Vagina (tissue), 2 donors: ENCODE data around the gene TCN1. TPM values are rescaled to one million over a fixed set of nuclear protein-coding genes. Genes with fewer than 3 reads are reported as not detected.

ENCODE experiments used
- DNase-seq, 2 donors: peaks; one replicate each; pipeline ENCODE4 v3.0.0-alpha.2; 2017; ENCODE audit errors: extremely low spot score in 2 of 2
- H3K27ac ChIP-seq: fragments of 200-600 bp; sonication (generic); one replicate; pipeline ENCODE4 v1.5.1; 2019
- H3K27me3 ChIP-seq: fragments of 200-600 bp; sonication (generic); one replicate; pipeline ENCODE4 v1.5.1; 2019
- H3K36me3 ChIP-seq, 2 donors: fragments of 200-600 bp; sonication (generic); one replicate each; pipeline ENCODE4 v1.5.1; 2017 to 2019
- H3K4me1 ChIP-seq: fragments of 200-600 bp; sonication (generic); one replicate; pipeline ENCODE4 v1.5.1; 2019
- H3K4me3 ChIP-seq, 2 donors: fragments of 200-600 bp; sonication (generic); 1 replicate in 1 of 2; 2 replicates in 1 of 2; pipeline ENCODE4 v1.5.1; 2016 to 2019
- H3K9me3 ChIP-seq: fragments of 200-600 bp; sonication (generic); one replicate; pipeline ENCODE4 v1.5.1; 2019
- CTCF ChIP-seq, 3 experiments: fragments of 450-650 bp in 2 of 3; fragments of 200-600 bp in 1 of 3; sonication (generic) in 1 of 3; IDR thresholded peaks; one replicate each; pipeline ENCODE4 v1.5.1; 2017 to 2019; ENCODE audit warnings: antibody characterized with exemption in 3 of 3, mild to moderate bottlenecking in 2 of 3, moderate library complexity in 2 of 3
- POLR2A ChIP-seq, 2 donors: fragments of 450-650 bp; IDR thresholded peaks; one replicate each; pipeline ENCODE4 v1.6.1; 2017; ENCODE audit warnings: antibody characterized with exemption in 2 of 2, mild to moderate bottlenecking in 2 of 2, moderate library complexity in 2 of 2
- POLR2AphosphoS5 ChIP-seq, 2 donors: sonication (generic); formaldehyde crosslinking; IDR thresholded peaks; one replicate each; pipeline ENCODE4 v1.9.0; 2017; ENCODE audit warnings: antibody characterized with exemption in 2 of 2, mild to moderate bottlenecking in 2 of 2, low read depth in 1 of 2; ENCODE audit not compliant: insufficient read depth in 1 of 2
- intact Hi-C: fragments of 100-400 bp; cut with DNase I; formaldehyde crosslinking; loops from one replicate; pipeline ENCODE4 v1.15.1; 2023
- total RNA-seq: library from RNA; depleted of rRNA; stranded (reverse); fragments of >200 nt; gene quantifications from one replicate; pipeline ENCODE4 v1.2.3, GENCODE V29; 2016

Gene TCN1
- total RNA-seq, 1 donor from 2014 or later = 8.1 TPM

DNA sequence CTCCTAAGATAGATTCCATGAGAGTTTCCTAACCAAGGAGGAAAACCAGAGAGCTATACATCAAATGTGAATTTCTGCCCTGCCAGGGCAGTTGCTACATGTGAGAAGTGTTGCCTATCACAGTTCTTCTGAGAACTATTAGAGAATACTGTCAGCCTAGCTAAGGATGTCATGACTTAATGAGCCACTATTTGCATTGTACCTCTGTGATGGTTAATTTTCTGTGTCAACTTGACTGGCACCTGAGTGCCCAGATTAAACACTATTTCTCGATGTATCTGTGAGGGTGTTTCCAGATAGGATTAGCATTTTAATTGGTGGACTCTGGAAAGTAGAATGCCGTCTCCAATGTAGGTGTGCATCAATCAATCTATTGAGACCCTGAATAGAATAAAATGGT lies 1.7 kb upstream of the TCN1 start:
- Histone ChIP-seq H3K9me3 (no peaks in the 10 kb centered on the region), H3K36me3 (no peaks in the 10 kb centered on the region), H3K27ac (no peak overlapping the region), H3K4me1 (no peaks in the 10 kb centered on the region), H3K4me3 (no peak overlapping the region), H3K27me3 (no peaks in the 10 kb centered on the region)
- TF ChIP-seq POLR2A (IDR thresholded peaks at IDR 0.05) (no peak), CTCF (IDR thresholded peaks at IDR 0.05) (no peak), POLR2AphosphoS5 (IDR thresholded peaks at IDR 0.05; ENCODE audit: insufficient read depth in 1 of 2, low read depth in 1 of 2) (no peak)
- intact Hi-C loops = no loop called here
- DNase-seq = no peak

DNA sequence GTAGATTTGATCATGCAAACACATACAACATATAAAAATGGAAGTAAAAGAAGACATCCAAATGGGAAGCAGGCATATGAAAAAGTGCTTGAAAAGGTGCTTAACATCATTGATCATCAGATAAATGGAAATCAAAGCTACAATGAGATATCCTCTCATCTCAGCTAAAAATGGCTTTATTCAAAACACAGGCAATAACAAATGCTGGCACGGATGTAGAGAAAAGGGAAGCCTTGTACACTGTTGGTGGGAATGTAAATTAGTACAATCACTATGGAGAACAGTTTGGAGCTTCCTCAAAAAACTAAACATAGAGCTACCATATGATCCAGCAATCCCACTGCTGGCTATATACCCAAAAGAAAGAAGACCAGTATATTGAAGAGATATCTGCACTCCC lies 549 bp upstream of the TCN1 start:
- H3K4me3 ChIP-seq = no peak overlapping the region

GRCh38 chr11:59865031-59865430 lies 1.3 kb downstream of the TCN1 start:
- no peaks in the 10 kb centered on the region for H3K27me3 ChIP-seq
- intact Hi-C loops = no loop called here
- H3K36me3 ChIP-seq = no peaks in the 10 kb centered on the region
- no peaks in the 10 kb centered on the region for H3K9me3 ChIP-seq
- TF ChIP-seq POLR2A (IDR thresholded peaks at IDR 0.05) = no peak
- TF ChIP-seq POLR2AphosphoS5 (IDR thresholded peaks at IDR 0.05; ENCODE audit: insufficient read depth in 1 of 2, low read depth in 1 of 2) = no peak
- no peak for TF ChIP-seq CTCF (IDR thresholded peaks at IDR 0.05)
- no peak overlapping the region for H3K4me3 ChIP-seq
- no peak overlapping the region for H3K27ac ChIP-seq
- DNase-seq = no peak
- no peaks in the 10 kb centered on the region for H3K4me1 ChIP-seq

More for the DNA sequence above, 549 bp upstream of the TCN1 start:
- TF ChIP-seq POLR2A (IDR thresholded peaks at IDR 0.05) = no peak
- no peak for TF ChIP-seq CTCF (IDR thresholded peaks at IDR 0.05)
- TF ChIP-seq POLR2AphosphoS5 (IDR thresholded peaks at IDR 0.05; ENCODE audit: insufficient read depth in 1 of 2, low read depth in 1 of 2) = no peak
- intact Hi-C loops = no loop called here
- H3K4me1 ChIP-seq = no peaks in the 10 kb centered on the region
- no peaks in the 10 kb centered on the region for H3K27me3 ChIP-seq
- no peak overlapping the region for H3K27ac ChIP-seq
- H3K9me3 ChIP-seq = no peaks in the 10 kb centered on the region
- DNase-seq = no peak
- H3K36me3 ChIP-seq = no peaks in the 10 kb centered on the region

DNA sequence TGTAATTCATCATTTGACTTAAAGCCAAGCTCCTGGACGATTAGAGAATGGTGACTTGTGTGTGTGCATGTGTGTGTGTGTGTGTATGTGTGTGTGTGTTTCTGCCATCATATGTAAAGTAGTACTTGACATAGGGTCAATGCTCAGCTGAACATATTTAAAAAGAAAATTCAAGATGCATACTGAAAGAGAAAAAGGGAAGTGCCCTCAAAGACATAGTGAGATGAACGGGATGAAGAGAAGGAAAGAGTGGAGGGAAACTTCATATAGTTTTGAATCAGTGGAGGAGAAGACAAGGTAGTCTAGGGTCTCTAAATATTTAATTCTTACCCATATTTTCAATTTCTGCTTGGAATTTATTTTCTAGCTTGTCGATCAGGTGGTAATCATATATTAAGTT lies 4.0 kb downstream of the TCN1 start:
- DNase-seq = no peak
- intact Hi-C loops = no loop called here
- Histone ChIP-seq H3K27ac (no peak overlapping the region), H3K4me3 (no peak overlapping the region), H3K36me3 (no peaks in the 10 kb centered on the region), H3K9me3 (no peaks in the 10 kb centered on the region), H3K4me1 (no peaks in the 10 kb centered on the region), H3K27me3 (no peaks in the 10 kb centered on the region)
- TF ChIP-seq CTCF (IDR thresholded peaks at IDR 0.05) = no peak
- no peak for TF ChIP-seq POLR2A (IDR thresholded peaks at IDR 0.05)
- TF ChIP-seq POLR2AphosphoS5 (IDR thresholded peaks at IDR 0.05; ENCODE audit: insufficient read depth in 1 of 2, low read depth in 1 of 2) = no peak

DNA sequence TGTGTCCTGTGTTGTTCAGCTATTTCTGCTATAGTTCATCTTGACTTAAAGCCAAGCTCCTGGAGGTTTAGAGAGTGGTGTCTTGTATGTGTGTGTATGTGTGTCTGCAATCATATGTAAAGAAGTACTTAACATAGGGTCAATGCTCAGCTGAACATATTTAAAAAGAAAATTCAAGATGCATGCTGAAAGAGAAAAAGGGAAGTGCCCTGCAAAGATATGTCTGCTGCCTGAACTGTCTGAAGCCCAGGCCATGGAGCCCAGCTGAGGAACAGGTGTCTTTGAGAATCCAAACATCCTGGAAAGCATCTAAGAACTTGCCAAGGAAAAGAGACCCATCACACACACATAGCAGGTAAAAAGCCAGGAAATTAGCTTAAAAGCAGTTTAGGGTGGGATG lies 6.6 kb downstream of the TCN1 start:
- H3K4me3 ChIP-seq = no peak overlapping the region
- no peak overlapping the region for H3K27ac ChIP-seq
- no peaks in the 10 kb centered on the region for H3K36me3 ChIP-seq
- no peak for DNase-seq
- intact Hi-C loops = no loop called here
- TF ChIP-seq CTCF (IDR thresholded peaks at IDR 0.05) (no peak), POLR2AphosphoS5 (IDR thresholded peaks at IDR 0.05; ENCODE audit: insufficient read depth in 1 of 2, low read depth in 1 of 2) (no peak), POLR2A (IDR thresholded peaks at IDR 0.05) (no peak)
- no peaks in the 10 kb centered on the region for H3K4me1 ChIP-seq
- no peaks in the 10 kb centered on the region for H3K27me3 ChIP-seq
- H3K9me3 ChIP-seq = no peaks in the 10 kb centered on the region
